ENCODE data around the gene TTC21A. TPM values are rescaled to one million over a fixed set of nuclear protein-coding genes. Genes with fewer than 3 reads are reported as not detected.

The TTC21A gene
- total and polyA plus RNA-seq, 2 donors (not counting 1 experiment from before 2014, with no cell fraction given), result 1.6 to 2.1 TPM

- no peak overlapping the region for H3K27ac ChIP-seq (ENCODE audit: insufficient read depth, low read length)
- TF ChIP-seq, protein P1, sequence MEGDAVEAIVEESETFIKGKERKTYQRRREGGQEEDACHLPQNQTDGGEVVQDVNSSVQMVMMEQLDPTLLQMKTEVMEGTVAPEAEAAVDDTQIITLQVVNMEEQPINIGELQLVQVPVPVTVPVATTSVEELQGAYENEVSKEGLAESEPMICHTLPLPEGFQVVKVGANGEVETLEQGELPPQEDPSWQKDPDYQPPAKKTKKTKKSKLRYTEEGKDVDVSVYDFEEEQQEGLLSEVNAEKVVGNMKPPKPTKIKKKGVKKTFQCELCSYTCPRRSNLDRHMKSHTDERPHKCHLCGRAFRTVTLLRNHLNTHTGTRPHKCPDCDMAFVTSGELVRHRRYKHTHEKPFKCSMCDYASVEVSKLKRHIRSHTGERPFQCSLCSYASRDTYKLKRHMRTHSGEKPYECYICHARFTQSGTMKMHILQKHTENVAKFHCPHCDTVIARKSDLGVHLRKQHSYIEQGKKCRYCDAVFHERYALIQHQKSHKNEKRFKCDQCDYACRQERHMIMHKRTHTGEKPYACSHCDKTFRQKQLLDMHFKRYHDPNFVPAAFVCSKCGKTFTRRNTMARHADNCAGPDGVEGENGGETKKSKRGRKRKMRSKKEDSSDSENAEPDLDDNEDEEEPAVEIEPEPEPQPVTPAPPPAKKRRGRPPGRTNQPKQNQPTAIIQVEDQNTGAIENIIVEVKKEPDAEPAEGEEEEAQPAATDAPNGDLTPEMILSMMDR (conservative IDR thresholded peaks at IDR 0.05 in 1 of 2, IDR thresholded peaks at IDR 0.05 in 1 of 2; ENCODE audit: low read depth in 1 of 2, low read length in 2 of 2), result no peak
- TF ChIP-seq EZH2 (IDR thresholded peaks at IDR 0.05; ENCODE audit: low read length, missing control alignments), result no peak
- no peak overlapping the region for H3K4me3 ChIP-seq (replicated peaks in 1 of 4; ENCODE audit: control extremely low read depth in 1 of 4, insufficient read depth in 1 of 4, low read depth in 3 of 4, low read length in 4 of 4)
- H3K79me2 ChIP-seq (ENCODE audit: control insufficient read depth, insufficient read depth, low read length), result no peaks in the 10 kb centered on the region
- no peaks in the 10 kb centered on the region for H4K20me1 ChIP-seq (ENCODE audit: control insufficient read depth, extremely low read depth, insufficient read depth, low read length)
- DNase-seq (ENCODE audit: low read depth in 2 of 2), result peak in 1 of 2 donors; percentile 45
- H3K27me3 ChIP-seq (ENCODE audit: control insufficient read depth, insufficient read depth, low read length), result no peaks in the 10 kb centered on the region
- no peak overlapping the region for H3K4me2 ChIP-seq (ENCODE audit: extremely low read depth, insufficient read depth, low read length)
- no peaks in the 10 kb centered on the region for H3K4me1 ChIP-seq (ENCODE audit: control insufficient read depth, extremely low read depth, insufficient read depth, low read length)
- H2AFZ ChIP-seq (ENCODE audit: low read length), result no peak overlapping the region
- no peaks in the 10 kb centered on the region for H3K9me3 ChIP-seq (ENCODE audit: control insufficient read depth, insufficient read depth, low read depth, low read length)
- peaks cover 16% of the 10 kb centered on the region for H3K36me3 ChIP-seq (ENCODE audit: control insufficient read depth, insufficient read depth, low read length)
- no peak overlapping the region for H3K9ac ChIP-seq (ENCODE audit: insufficient read depth, low read length)
Measured at GRCh38 chr3:39096775-39097174, 10.7 kb upstream of the TTC21A start.

- no peak overlapping the region for H3K4me3 ChIP-seq (replicated peaks in 1 of 4; ENCODE audit: control extremely low read depth in 1 of 4, insufficient read depth in 1 of 4, low read depth in 3 of 4, low read length in 4 of 4)
- H3K9me3 ChIP-seq (ENCODE audit: control insufficient read depth, insufficient read depth, low read depth, low read length), result no peaks in the 10 kb centered on the region
- no peak overlapping the region for H3K9ac ChIP-seq (ENCODE audit: insufficient read depth, low read length)
- H3K36me3 ChIP-seq (ENCODE audit: control insufficient read depth, insufficient read depth, low read length), result peaks cover 15% of the 10 kb centered on the region
- no peak overlapping the region for H3K27ac ChIP-seq (ENCODE audit: insufficient read depth, low read length)
- H2AFZ ChIP-seq (ENCODE audit: low read length), result no peak overlapping the region
- H4K20me1 ChIP-seq (ENCODE audit: control insufficient read depth, extremely low read depth, insufficient read depth, low read length), result no peaks in the 10 kb centered on the region
- H3K4me2 ChIP-seq (ENCODE audit: extremely low read depth, insufficient read depth, low read length), result no peak overlapping the region
- no peak for TF ChIP-seq EZH2 (IDR thresholded peaks at IDR 0.05; ENCODE audit: low read length, missing control alignments)
- H3K79me2 ChIP-seq (ENCODE audit: control insufficient read depth, insufficient read depth, low read length), result no peaks in the 10 kb centered on the region
- H3K4me1 ChIP-seq (ENCODE audit: control insufficient read depth, extremely low read depth, insufficient read depth, low read length), result no peaks in the 10 kb centered on the region
- DNase-seq (ENCODE audit: low read depth in 2 of 2), result no peak
- H3K27me3 ChIP-seq (ENCODE audit: control insufficient read depth, insufficient read depth, low read length), result no peaks in the 10 kb centered on the region
Measured at GRCh38 chr3:39097716-39098472, 9.6 kb upstream of the TTC21A start.

GRCh38 chr3:39098473-39099000 lies 8.9 kb upstream of the TTC21A start:
- Histone ChIP-seq H3K36me3 (ENCODE audit: control insufficient read depth, insufficient read depth, low read length) (peaks cover 15% of the 10 kb centered on the region), H3K4me3 (replicated peaks in 1 of 4; ENCODE audit: control extremely low read depth in 1 of 4, insufficient read depth in 1 of 4, low read depth in 3 of 4, low read length in 4 of 4) (no peak overlapping the region), H3K27me3 (ENCODE audit: control insufficient read depth, insufficient read depth, low read length) (no peaks in the 10 kb centered on the region), H3K4me1 (ENCODE audit: control insufficient read depth, extremely low read depth, insufficient read depth, low read length) (no peaks in the 10 kb centered on the region), H4K20me1 (ENCODE audit: control insufficient read depth, extremely low read depth, insufficient read depth, low read length) (no peaks in the 10 kb centered on the region), H3K9me3 (ENCODE audit: control insufficient read depth, insufficient read depth, low read depth, low read length) (no peaks in the 10 kb centered on the region), H3K27ac (ENCODE audit: insufficient read depth, low read length) (no peak overlapping the region), H3K9ac (ENCODE audit: insufficient read depth, low read length) (no peak overlapping the region), H3K79me2 (ENCODE audit: control insufficient read depth, insufficient read depth, low read length) (no peaks in the 10 kb centered on the region), H3K4me2 (ENCODE audit: extremely low read depth, insufficient read depth, low read length) (no peak overlapping the region), H2AFZ (ENCODE audit: low read length) (no peak overlapping the region)
- no peak for TF ChIP-seq EZH2 (IDR thresholded peaks at IDR 0.05; ENCODE audit: low read length, missing control alignments)
- TF ChIP-seq, protein P1 (conservative IDR thresholded peaks at IDR 0.05 in 1 of 2, IDR thresholded peaks at IDR 0.05 in 1 of 2; ENCODE audit: low read depth in 1 of 2, low read length in 2 of 2), result no peak
- DNase-seq (ENCODE audit: low read depth in 2 of 2), result no peak

Data from fibroblast of lung (primary cell).